Astrocyte (in vitro differentiated cells and primary cell): ENCODE results near the gene ZNF362. TPM values are rescaled to one million over a fixed set of nuclear protein-coding genes. Genes with fewer than 3 reads are reported as not detected.

ENCODE experiments used
- DNase-seq: peaks from one replicate; pipeline ENCODE4 v3.0.0-alpha.2; 2010; ENCODE audit warnings: low read depth
- FAIRE-seq: peaks from 2 replicates; lab custom pipeline; 2011; peaks lifted over from hg19 to GRCh38; lab: Jason Lieb, UNC
- H2AFZ ChIP-seq: 2 replicates; pipeline ENCODE4 v1.6.0; 2012; ENCODE audit warnings: low read depth, low read length, inconsistent platforms
- H3K27ac ChIP-seq: 2 replicates; pipeline ENCODE4 v1.5.1; 2011; ENCODE audit warnings: low read depth, low read length, inconsistent platforms
- H3K27me3 ChIP-seq: 2 replicates; pipeline ENCODE4 v1.6.0; 2011; ENCODE audit warnings: low read length, inconsistent platforms; ENCODE audit not compliant: insufficient read depth
- H3K36me3 ChIP-seq: 2 replicates; pipeline ENCODE4 v1.5.1; 2011; ENCODE audit warnings: low read length, inconsistent platforms; ENCODE audit not compliant: insufficient read depth
- H3K4me1 ChIP-seq: 2 replicates; pipeline ENCODE4 v1.5.1; 2011; ENCODE audit warnings: low read length, inconsistent platforms; ENCODE audit not compliant: insufficient read depth
- H3K4me2 ChIP-seq: 2 replicates; pipeline ENCODE4 v1.6.0; 2012; ENCODE audit warnings: low read length, inconsistent platforms
- H3K4me3 ChIP-seq: 2 replicates; pipeline ENCODE4 v1.5.1; 2011; ENCODE audit warnings: low read depth, mild to moderate bottlenecking, low read length, inconsistent platforms; ENCODE audit not compliant: insufficient read depth
- H3K79me2 ChIP-seq: 2 replicates; pipeline ENCODE4 v1.6.0; 2012; ENCODE audit warnings: mild to moderate bottlenecking, low read length, inconsistent platforms; ENCODE audit not compliant: insufficient read depth
- H3K9ac ChIP-seq: 2 replicates; pipeline ENCODE4 v1.6.0; 2012; ENCODE audit warnings: mild to moderate bottlenecking, low read length, inconsistent platforms
- H3K9me3 ChIP-seq: 2 replicates; pipeline ENCODE4 v1.5.1; 2012; ENCODE audit warnings: low read depth, mild to moderate bottlenecking, low read length, inconsistent platforms; ENCODE audit not compliant: insufficient read depth
- H4K20me1 ChIP-seq: 2 replicates; pipeline ENCODE4 v1.6.0; 2012; ENCODE audit warnings: low read length, inconsistent platforms; ENCODE audit not compliant: insufficient read depth
- H3K27ac Mint-ChIP-seq: one replicate; pipeline ENCODE4 v1.8.0; 2021; ENCODE audit warnings: mild to moderate bottlenecking, mixed read lengths; ENCODE audit not compliant: unreplicated experiment
- H3K27me3 Mint-ChIP-seq: one replicate; pipeline ENCODE4 v1.8.0; 2021; ENCODE audit warnings: low read depth, mixed read lengths; ENCODE audit not compliant: unreplicated experiment
- H3K36me3 Mint-ChIP-seq: one replicate; pipeline ENCODE4 v1.8.0; 2021; ENCODE audit warnings: low read depth, mixed read lengths; ENCODE audit not compliant: unreplicated experiment
- H3K4me1 Mint-ChIP-seq: one replicate; pipeline ENCODE4 v1.8.0; 2021; ENCODE audit warnings: low read depth, mixed read lengths; ENCODE audit not compliant: unreplicated experiment
- H3K4me3 Mint-ChIP-seq: one replicate; pipeline ENCODE4 v1.8.0; 2021; ENCODE audit warnings: mild to moderate bottlenecking, moderate library complexity, mixed read lengths; ENCODE audit not compliant: unreplicated experiment
- H3K9me3 Mint-ChIP-seq: one replicate; pipeline ENCODE4 v1.8.0; 2021; ENCODE audit warnings: mild to moderate bottlenecking, mixed read lengths; ENCODE audit not compliant: unreplicated experiment
- CTCF ChIP-seq: IDR thresholded peaks from 2 replicates; pipeline ENCODE4 v1.5.1; 2011; ENCODE audit warnings: low read depth, mild to moderate bottlenecking, inconsistent platforms, low read length, moderate library complexity; ENCODE audit not compliant: insufficient read depth
- EZH2 ChIP-seq: IDR thresholded peaks from 2 replicates; pipeline ENCODE4 v1.6.1; 2012; ENCODE audit warnings: mild to moderate bottlenecking, low read length, inconsistent platforms; ENCODE audit not compliant: insufficient read depth
- total RNA-seq: library from RNA; stranded (reverse); gene quantifications from 2 replicates; pipeline ENCODE4 v1.2.1, GENCODE V29; 2021

ZNF362 gene
- total RNA-seq, 1 donor from 2014 or later: 38.7 TPM

GRCh38 chr1:33258788-33259274 is 2.5 kb downstream of the ZNF362 start:
- no peaks in the 10 kb centered on the region for H3K9me3 ChIP-seq
- no peak overlapping the region for H3K27ac ChIP-seq
- H3K36me3 Mint-ChIP-seq: peaks cover 7% of the 10 kb centered on the region
- peak overlapping the region; percentile 99 for H3K4me2 ChIP-seq
- H3K79me2 ChIP-seq: peaks cover 63% of the 10 kb centered on the region
- H3K36me3 ChIP-seq: peaks cover 3% of the 10 kb centered on the region
- H3K27ac Mint-ChIP-seq: no peak overlapping the region
- TF ChIP-seq CTCF: no peak
- TF ChIP-seq EZH2: no peak
- no peak for DNase-seq
- H3K4me1 ChIP-seq: peaks cover 10% of the 10 kb centered on the region
- no peak overlapping the region for H2AFZ ChIP-seq
- peak overlapping the region; percentile 99 for H3K4me3 Mint-ChIP-seq
- peaks cover 46% of the 10 kb centered on the region for H4K20me1 ChIP-seq
- H3K27me3 Mint-ChIP-seq: no peaks in the 10 kb centered on the region
- no peak overlapping the region for H3K4me3 ChIP-seq
- no peak for FAIRE-seq
- no peaks in the 10 kb centered on the region for H3K27me3 ChIP-seq
- peaks cover 32% of the 10 kb centered on the region for H3K4me1 Mint-ChIP-seq
- no peak overlapping the region for H3K9ac ChIP-seq
- no peaks in the 10 kb centered on the region for H3K9me3 Mint-ChIP-seq

GRCh38 chr1:33259879-33260278 is 3.6 kb downstream of the ZNF362 start:
- Mint-ChIP-seq H3K27me3 (no peaks in the 10 kb centered on the region), H3K4me3 (no peak overlapping the region), H3K9me3 (no peaks in the 10 kb centered on the region), H3K4me1 (peaks cover 36% of the 10 kb centered on the region), H3K36me3 (peaks cover 7% of the 10 kb centered on the region), H3K27ac (no peak overlapping the region)
- Histone ChIP-seq H3K4me1 (peaks cover 10% of the 10 kb centered on the region), H3K9me3 (no peaks in the 10 kb centered on the region), H3K27ac (no peak overlapping the region), H2AFZ (no peak overlapping the region), H3K27me3 (no peaks in the 10 kb centered on the region), H3K4me2 (no peak overlapping the region), H4K20me1 (peaks cover 57% of the 10 kb centered on the region), H3K4me3 (no peak overlapping the region), H3K79me2 (peaks cover 74% of the 10 kb centered on the region), H3K9ac (no peak overlapping the region), H3K36me3 (peaks cover 3% of the 10 kb centered on the region)
- TF ChIP-seq CTCF: no peak
- no peak for TF ChIP-seq EZH2
- FAIRE-seq: no peak
- DNase-seq: no peak

- Histone ChIP-seq H3K4me2 (no peak overlapping the region), H3K27me3 (no peaks in the 10 kb centered on the region), H2AFZ (no peak overlapping the region), H3K9me3 (no peaks in the 10 kb centered on the region), H4K20me1 (peaks cover 62% of the 10 kb centered on the region), H3K27ac (no peak overlapping the region), H3K36me3 (peaks cover 3% of the 10 kb centered on the region), H3K79me2 (peaks cover 78% of the 10 kb centered on the region), H3K4me1 (peaks cover 10% of the 10 kb centered on the region), H3K4me3 (no peak overlapping the region), H3K9ac (no peak overlapping the region)
- H3K36me3 Mint-ChIP-seq: peaks cover 7% of the 10 kb centered on the region
- no peaks in the 10 kb centered on the region for H3K27me3 Mint-ChIP-seq
- H3K9me3 Mint-ChIP-seq: no peaks in the 10 kb centered on the region
- DNase-seq: no peak
- H3K4me1 Mint-ChIP-seq: peaks cover 36% of the 10 kb centered on the region
- TF ChIP-seq EZH2 (no peak), CTCF (no peak)
- no peak overlapping the region for H3K4me3 Mint-ChIP-seq
- no peak for FAIRE-seq
- no peak overlapping the region for H3K27ac Mint-ChIP-seq
These were observed 4.1 kb downstream of the ZNF362 start for GRCh38 chr1:33260439-33260838.
